BLaER1 treated with 17β-estradiol and CSF1 and Interleukin-3, amounts not matched to agents 10 nM and 100 nM (cell line): ENCODE results near the gene P4HA2.
A peak's percentile ranks its signal among the peaks of the same experiment; 100 is the strongest.

Experiments used
- H3K27ac ChIP-seq, 11 experiments: shearing (Covaris generic); formaldehyde crosslinking; 2 replicates each; pipeline ENCODE4 v1.8.1; 2022
- H3K27me3 ChIP-seq, 11 experiments: shearing (Covaris generic); formaldehyde crosslinking; 2 replicates each; pipeline ENCODE4 v1.8.1; 2022
- H3K36me3 ChIP-seq, 11 experiments: shearing (Covaris generic); formaldehyde crosslinking; 2 replicates each; pipeline ENCODE4 v1.8.1; 2022
- H3K4me1 ChIP-seq, 10 experiments: shearing (Covaris generic); formaldehyde crosslinking; 2 replicates each; pipeline ENCODE4 v1.8.1; 2022
- H3K4me2 ChIP-seq, 11 experiments: shearing (Covaris generic); formaldehyde crosslinking; 2 replicates each; pipeline ENCODE4 v1.8.1; 2022
- H3K4me3 ChIP-seq, 10 experiments: shearing (Covaris generic); formaldehyde crosslinking; 2 replicates each; pipeline ENCODE4 v1.8.1; 2022
- H3K9ac ChIP-seq, 11 experiments: shearing (Covaris generic); formaldehyde crosslinking; 2 replicates each; pipeline ENCODE4 v1.8.1; 2022
- H3K9me3 ChIP-seq, 11 experiments: shearing (Covaris generic); formaldehyde crosslinking; replicated peaks in 1 of 11; 2 replicates each; pipeline ENCODE4 v1.8.1; 2022
- H4K20me1 ChIP-seq, 11 experiments: shearing (Covaris generic); formaldehyde crosslinking; 2 replicates each; pipeline ENCODE4 v1.8.1; 2022
- Cebpa-rat ChIP-seq, 11 experiments: shearing (Covaris generic); IDR thresholded peaks; 2 replicates each; pipeline ENCODE4 v1.8.1; 2022

P4HA2 gene

DNA sequence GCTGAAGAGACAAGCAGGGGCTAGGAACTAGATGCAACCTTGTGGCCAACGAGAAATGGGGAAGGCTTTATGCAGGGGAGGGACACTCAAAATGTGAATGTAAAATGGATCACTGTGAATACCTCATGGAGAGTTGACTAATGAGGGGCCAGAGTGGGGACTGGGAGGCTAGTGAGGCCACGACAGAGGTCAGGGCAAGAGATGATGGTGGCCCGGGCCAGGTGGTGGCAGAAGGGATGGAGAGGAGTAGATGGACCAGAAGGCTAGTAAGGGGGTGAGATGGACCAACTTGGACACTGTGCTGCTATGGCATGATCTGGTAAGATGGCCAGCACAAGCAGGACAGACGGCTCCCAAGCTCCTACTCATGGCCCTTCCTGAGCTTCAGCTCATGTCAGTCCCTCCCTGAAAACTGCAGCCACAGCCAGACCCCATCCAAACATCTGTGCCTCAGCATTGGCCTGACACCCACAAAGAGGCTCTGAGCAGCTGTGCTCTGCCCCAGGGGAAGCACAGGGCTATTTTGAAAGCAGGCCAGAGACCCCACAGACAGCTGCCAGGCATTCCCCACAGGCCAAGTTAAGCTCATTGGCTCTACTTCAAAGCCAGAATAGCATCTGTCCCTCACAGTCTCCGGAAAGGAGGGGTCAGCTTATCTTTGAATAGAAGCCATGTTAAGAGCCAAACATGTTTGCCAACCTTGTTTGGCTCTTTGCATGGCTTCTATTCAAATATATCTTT is 22.1 kb downstream of the P4HA2 start:
- peak overlapping the region in 6 of 11 experiments; percentile 33 to 75 (median 71); a peak in 11 of 22 replicates for H3K9ac ChIP-seq
- H3K4me2 ChIP-seq = peak overlapping the region; percentile 17 to 96 (median 80); a peak in 20 of 22 replicates
- TF ChIP-seq Cebpa-rat (IDR thresholded peaks at IDR 0.05) = no peak
- H3K4me1 ChIP-seq = peaks cover 27 to 100% (median 99%) of the 10 kb centered on the region in 10 experiments
- no peaks in the 10 kb centered on the region for H4K20me1 ChIP-seq
- no peaks in the 10 kb centered on the region for H3K9me3 ChIP-seq
- peak overlapping the region in 8 of 11 experiments; percentile 36 to 91 (median 80); a peak in 15 of 22 replicates for H3K27ac ChIP-seq
- H3K4me3 ChIP-seq = peak overlapping the region in 4 of 10 experiments; percentile 3 to 37 (median 26); a peak in 5 of 20 replicates
- H3K27me3 ChIP-seq = no peaks in the 10 kb centered on the region
- peaks cover 0 to 62% (median 15%) of the 10 kb centered on the region in 11 experiments; a peak in 16 of 22 replicates for H3K36me3 ChIP-seq

DNA sequence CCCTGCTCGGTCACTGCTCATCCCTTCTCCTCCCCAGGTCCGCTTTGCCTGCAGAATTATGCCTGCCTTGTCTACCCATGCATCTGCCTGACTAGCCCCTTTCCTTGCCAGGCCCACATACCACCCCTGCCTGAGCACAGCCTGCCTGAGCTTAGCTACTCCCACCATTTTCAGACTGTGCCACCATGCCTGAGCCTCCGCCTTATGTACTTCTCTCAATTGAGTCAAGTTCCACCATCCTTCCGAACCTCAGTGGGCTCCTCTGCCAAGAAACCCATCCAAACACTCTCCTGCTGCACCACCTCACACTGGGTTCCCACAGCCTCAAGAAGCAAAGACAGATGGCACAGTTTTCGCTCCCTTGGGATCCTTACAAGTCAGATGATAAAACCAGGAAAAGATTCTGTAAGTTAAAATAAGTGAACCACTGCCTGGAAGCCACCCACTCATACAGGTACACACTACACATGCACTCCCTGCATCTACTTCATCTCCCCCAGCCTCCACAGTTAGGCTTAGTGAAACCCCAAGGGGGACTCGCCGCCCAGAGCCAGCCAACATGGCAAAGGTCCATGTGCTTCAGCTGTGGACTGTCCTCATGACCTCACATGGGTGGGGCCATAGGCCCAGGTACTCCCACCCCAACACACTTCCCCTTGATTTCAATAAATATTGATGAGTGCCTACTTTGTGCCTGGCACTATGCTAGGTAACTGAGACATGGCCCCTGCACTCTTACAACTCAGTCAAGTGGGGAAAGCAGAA is 23.1 kb downstream of the P4HA2 start:
- peaks cover 24 to 96% (median 91%) of the 10 kb centered on the region in 10 experiments for H3K4me1 ChIP-seq

DNA sequence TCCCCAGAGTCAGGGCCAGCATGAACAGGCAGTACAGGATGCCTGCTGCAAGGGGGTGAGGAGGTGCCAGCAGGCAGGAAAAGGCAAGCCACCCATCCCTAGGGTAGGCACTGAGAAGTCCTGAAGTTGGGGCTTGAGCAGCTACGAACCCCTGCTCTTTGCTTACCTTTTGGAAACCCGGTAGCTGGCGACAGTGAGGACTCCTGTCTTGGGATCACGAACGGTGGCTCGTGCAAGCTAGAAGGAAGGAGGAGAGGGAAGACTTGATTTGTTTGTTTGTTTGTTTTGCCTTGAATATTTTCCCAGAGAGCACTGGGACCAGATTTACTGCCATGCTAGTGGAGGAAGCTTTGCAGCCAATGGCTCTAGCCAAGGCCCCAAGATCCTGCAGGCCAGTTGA is 23.7 kb downstream of the P4HA2 start:
- Histone ChIP-seq H3K27me3 (no peaks in the 10 kb centered on the region), H3K27ac (peak overlapping the region in 6 of 11 experiments; percentile 66 to 91 (median 84); a peak in 9 of 22 replicates), H3K9me3 (no peaks in the 10 kb centered on the region), H3K4me1 (peaks cover 18 to 90% (median 84%) of the 10 kb centered on the region in 10 experiments), H3K9ac (peak overlapping the region in 1 of 11 experiments; percentile 74; a peak in 2 of 22 replicates), H3K4me3 (peak overlapping the region in 2 of 10 experiments; percentile 1 to 13; a peak in 2 of 20 replicates), H4K20me1 (no peaks in the 10 kb centered on the region), H3K36me3 (peaks cover 10 to 63% (median 19%) of the 10 kb centered on the region in 11 experiments; a peak in 20 of 22 replicates), H3K4me2 (peak overlapping the region; percentile 17 to 96 (median 80); a peak in 19 of 22 replicates)
- no peak for TF ChIP-seq Cebpa-rat (IDR thresholded peaks at IDR 0.05)

More for the DNA sequence above, 23.1 kb downstream of the P4HA2 start:
- Histone ChIP-seq H3K27me3 (no peaks in the 10 kb centered on the region), H4K20me1 (no peaks in the 10 kb centered on the region), H3K4me2 (peak overlapping the region; percentile 17 to 96 (median 80); a peak in 20 of 22 replicates), H3K9ac (peak overlapping the region in 4 of 11 experiments; percentile 48 to 75 (median 74); a peak in 8 of 22 replicates), H3K27ac (peak overlapping the region in 6 of 11 experiments; percentile 66 to 91 (median 84); a peak in 12 of 22 replicates), H3K4me3 (peak overlapping the region in 2 of 10 experiments; percentile 1 to 37; a peak in 2 of 20 replicates), H3K36me3 (peaks cover 3 to 62% (median 17%) of the 10 kb centered on the region in 11 experiments; a peak in 18 of 22 replicates), H3K9me3 (no peaks in the 10 kb centered on the region)
- no peak for TF ChIP-seq Cebpa-rat (IDR thresholded peaks at IDR 0.05)

DNA sequence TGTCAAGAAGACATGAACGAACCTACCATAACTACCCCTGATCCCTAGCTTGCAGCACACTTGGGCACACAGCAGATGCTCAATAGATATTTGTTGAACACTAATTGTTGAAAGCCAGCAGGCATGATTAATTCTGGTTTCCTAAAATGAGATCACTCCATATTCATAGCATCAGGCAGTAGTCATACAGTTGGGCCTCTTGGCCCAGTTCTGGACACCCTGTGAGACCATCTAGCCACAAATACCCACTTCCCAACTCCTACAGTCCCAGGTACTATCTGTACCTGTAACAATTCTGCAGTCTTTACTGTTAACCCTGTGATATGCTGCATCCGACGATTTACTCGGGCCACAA is 24.2 kb downstream of the P4HA2 start:
- peaks cover 14 to 64% (median 24%) of the 10 kb centered on the region in 11 experiments; a peak in 21 of 22 replicates for H3K36me3 ChIP-seq
- no peak for TF ChIP-seq Cebpa-rat (IDR thresholded peaks at IDR 0.05)

DNA sequence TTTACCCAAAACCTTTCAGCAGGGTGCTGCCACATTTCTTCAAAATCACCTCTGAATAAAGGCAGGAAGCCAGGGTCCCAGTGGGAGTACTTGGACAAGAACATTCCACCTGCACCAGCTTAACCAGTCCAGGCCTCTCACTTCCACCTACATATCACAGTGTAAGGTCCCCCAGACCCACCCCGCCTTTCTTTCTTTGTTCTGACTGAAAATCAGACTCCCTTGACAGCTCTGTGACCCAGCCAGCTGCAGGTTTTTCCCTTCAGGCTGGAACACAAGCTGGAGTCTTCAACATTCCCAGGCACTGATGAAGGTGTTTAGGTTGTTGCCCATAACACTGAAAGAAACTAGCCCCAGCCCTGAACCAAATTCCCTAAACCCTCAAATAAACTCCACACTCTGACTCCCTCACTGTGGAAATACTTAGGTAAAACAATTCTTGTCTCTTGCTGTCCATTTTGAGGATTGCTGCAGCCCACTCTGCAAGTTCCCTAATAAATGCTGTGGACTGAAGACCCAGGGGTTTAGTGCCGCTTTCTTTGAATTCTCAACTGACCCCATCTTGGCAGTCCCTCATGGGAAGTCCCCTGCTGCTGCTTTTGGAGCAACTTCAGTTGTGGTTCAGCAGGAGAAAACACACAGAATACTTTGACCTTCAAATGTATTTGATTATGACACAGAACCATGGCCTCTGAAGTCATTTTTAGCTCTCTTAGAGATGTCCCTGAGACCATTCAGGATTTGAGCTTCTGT is 24.8 kb downstream of the P4HA2 start:
- Histone ChIP-seq H3K36me3 (peaks cover 20 to 69% (median 29%) of the 10 kb centered on the region in 11 experiments; a peak in 21 of 22 replicates), H3K9me3 (no peaks in the 10 kb centered on the region), H3K27me3 (no peaks in the 10 kb centered on the region), H3K9ac (peak overlapping the region in 5 of 11 experiments; percentile 7 to 51 (median 21); a peak in 8 of 22 replicates), H3K4me3 (no peak overlapping the region), H4K20me1 (no peaks in the 10 kb centered on the region), H3K4me2 (peak overlapping the region in 9 of 11 experiments; percentile 54 to 96 (median 90); a peak in 18 of 22 replicates), H3K4me1 (peaks cover 12 to 81% (median 75%) of the 10 kb centered on the region in 10 experiments; a peak in 18 of 20 replicates), H3K27ac (peak overlapping the region in 6 of 11 experiments; percentile 2 to 91 (median 84); a peak in 10 of 22 replicates)
- no peak for TF ChIP-seq Cebpa-rat (IDR thresholded peaks at IDR 0.05)

More for the DNA sequence above, 24.2 kb downstream of the P4HA2 start:
- Histone ChIP-seq H3K9ac (peak overlapping the region in 4 of 11 experiments; percentile 21 to 74 (median 36); a peak in 2 of 22 replicates), H3K4me1 (peaks cover 13 to 85% (median 80%) of the 10 kb centered on the region in 10 experiments), H3K27ac (peak overlapping the region in 5 of 11 experiments; percentile 2 to 91 (median 86); a peak in 9 of 22 replicates), H4K20me1 (no peaks in the 10 kb centered on the region), H3K4me2 (peak overlapping the region in 9 of 11 experiments; percentile 54 to 96 (median 90); a peak in 18 of 22 replicates), H3K4me3 (peak overlapping the region in 1 of 10 experiments; percentile 13; a peak in 1 of 20 replicates), H3K27me3 (no peaks in the 10 kb centered on the region), H3K9me3 (no peaks in the 10 kb centered on the region)

DNA sequence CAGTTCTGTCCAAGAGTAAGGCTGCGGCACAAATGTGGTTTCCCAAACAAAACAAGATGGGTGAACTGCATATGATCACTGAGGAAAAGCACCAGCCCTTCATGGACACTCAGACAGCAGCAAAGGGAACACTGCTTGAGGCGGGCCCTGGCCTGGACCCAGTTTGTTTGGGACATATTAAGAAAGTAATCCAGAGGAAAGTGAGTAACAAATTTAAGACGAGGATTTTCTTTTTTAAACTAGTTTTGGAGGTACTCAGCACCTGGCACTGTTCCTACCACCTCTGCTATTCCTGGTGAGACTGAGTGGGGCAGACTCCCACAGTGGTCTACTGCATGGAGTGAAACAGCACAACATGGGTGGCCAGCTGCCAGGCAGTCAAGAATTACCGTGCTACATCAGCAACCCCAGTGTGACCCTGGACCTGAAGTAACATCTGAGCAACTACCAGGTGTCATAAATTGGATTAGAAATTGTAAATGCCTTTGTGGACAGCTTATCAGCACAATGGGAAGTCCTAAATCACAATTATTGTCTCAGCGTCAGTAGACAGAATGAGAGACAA is 28.5 kb downstream of the P4HA2 start:
- peaks cover 33 to 83% (median 65%) of the 10 kb centered on the region in 11 experiments; a peak in 21 of 22 replicates for H3K36me3 ChIP-seq
- H4K20me1 ChIP-seq = no peaks in the 10 kb centered on the region
- no peak overlapping the region for H3K4me3 ChIP-seq
- peaks cover 12 to 44% (median 40%) of the 10 kb centered on the region in 10 experiments; a peak in 16 of 20 replicates for H3K4me1 ChIP-seq
- TF ChIP-seq Cebpa-rat (IDR thresholded peaks at IDR 0.05) = no peak
- no peaks in the 10 kb centered on the region for H3K9me3 ChIP-seq
- no peak overlapping the region for H3K27ac ChIP-seq
- no peak overlapping the region for H3K4me2 ChIP-seq
- H3K9ac ChIP-seq = no peak overlapping the region
- H3K27me3 ChIP-seq = no peaks in the 10 kb centered on the region

DNA sequence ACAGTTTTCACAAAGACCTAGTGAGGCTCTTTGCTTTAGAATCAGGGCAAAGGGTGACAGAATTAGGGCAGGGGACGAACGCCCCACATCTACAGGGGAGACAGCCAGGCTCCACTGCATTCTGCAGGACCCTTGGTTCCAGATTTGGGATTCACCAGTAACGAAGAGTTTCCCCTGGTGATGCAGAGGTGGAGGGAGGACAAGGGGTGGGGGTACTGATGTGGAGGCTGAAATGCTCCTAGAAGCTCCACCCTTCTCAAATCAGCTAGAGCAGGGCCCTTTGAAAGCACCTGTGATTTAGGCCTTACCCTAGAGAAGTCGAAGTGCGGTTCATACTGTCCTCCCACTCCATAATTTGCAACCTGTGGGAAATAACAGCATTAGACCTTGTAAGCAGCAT is 29.1 kb downstream of the P4HA2 start:
- Histone ChIP-seq H3K27me3 (no peaks in the 10 kb centered on the region), H3K9ac (no peak overlapping the region), H3K4me3 (no peak overlapping the region), H3K4me1 (peaks cover 7 to 37% (median 33%) of the 10 kb centered on the region in 10 experiments; a peak in 16 of 20 replicates), H3K4me2 (no peak overlapping the region), H4K20me1 (no peaks in the 10 kb centered on the region), H3K36me3 (peaks cover 33 to 83% (median 62%) of the 10 kb centered on the region in 11 experiments; a peak in 21 of 22 replicates), H3K9me3 (no peaks in the 10 kb centered on the region), H3K27ac (no peak overlapping the region)
- TF ChIP-seq Cebpa-rat (IDR thresholded peaks at IDR 0.05) = no peak
